AG04449 (cell line): ENCODE results near the gene PELI3.

Experiments
- CTCF ChIA-PET: fragments of 350-600 bp; formaldehyde crosslinking; extraction: SDS; loops from one replicate; lab custom pipeline; 2021; ENCODE audit warnings: antibody characterized with exemption; lab: Yijun Ruan, JAX
- POLR2A ChIA-PET: fragments of 400-600, 350-600 bp; formaldehyde crosslinking; extraction: SDS; loops from one replicate; lab custom pipeline; 2020; ENCODE audit warnings: antibody characterized with exemption, inconsistent platforms; lab: Yijun Ruan, JAX
- DNase-seq: peaks from one replicate; pipeline ENCODE4 v3.0.0-alpha.2; 2010; ENCODE audit warnings: low read depth, low spot score
- H3K4me3 ChIP-seq: 2 replicates; pipeline ENCODE4 v1.5.1; 2011; ENCODE audit warnings: low read depth, mild to moderate bottlenecking, control low read depth, low read length
- CTCF ChIP-seq: IDR thresholded peaks from one replicate; pipeline ENCODE4 v1.5.1; 2011; ENCODE audit warnings: mild to moderate bottlenecking, moderate library complexity, low read length, control low read depth, inconsistent platforms; ENCODE audit not compliant: insufficient read depth; ENCODE audit errors: missing control alignments

Gene PELI3

GRCh38 chr11:66479394-66480116 lies 12.8 kb downstream of the PELI3 start:
- CTCF ChIA-PET = interaction anchor here (0.6 to 5.8 kb wide), 12 partner anchors 10 to 199 kb away, joined by 3 to 66 read pairs (median 4); partner anchors contain the start of genes PELI3 and RBM4B

GRCh38 chr11:66480117-66480938 lies 13.6 kb downstream of the PELI3 start, which contains the start of gene DPP3:
TSS of gene DPP3 (plus strand) at chr11:66480434. CDS start at chr11:66482201, 1,767 bp downstream.
- H3K4me3 ChIP-seq = peak within 1 kb of the TSS; percentile 86
- peak; percentile 73 for DNase-seq
- CTCF ChIA-PET = interaction anchor here (0.6 to 5.8 kb wide), 8 partner anchors 11 to 198 kb away, joined by 3 to 66 read pairs (median 5); partner anchors contain the start of gene PELI3
- TF ChIP-seq CTCF = no peak
- POLR2A ChIA-PET = interaction anchor here (0.6 to 1.7 kb wide), 11 partner anchors 9 to 198 kb away, joined by 3 to 9 read pairs (median 5); partner anchors contain the start of genes BBS1, NPAS4, PELI3 and RBM4B

More at GRCh38 chr11:66479394-66480116, 12.8 kb downstream of the PELI3 start:
- no peak for TF ChIP-seq CTCF
- DNase-seq = no peak
- POLR2A ChIA-PET = interaction anchor here (0.9 to 1.7 kb wide), 9 partner anchors 9 to 199 kb away, joined by 3 to 9 read pairs (median 5); partner anchors contain the start of genes BBS1, PELI3 and RBM4B
- H3K4me3 ChIP-seq = peak overlapping the region; percentile 86

- POLR2A ChIA-PET = no interaction called here
- H3K4me3 ChIP-seq = no peak overlapping the region
- DNase-seq = no peak
- CTCF ChIA-PET = interaction anchor here (1.2 kb wide), 1 partner anchor 76 kb away, joined by 3 read pairs; no protein-coding TSS in a partner anchor
- TF ChIP-seq CTCF = no peak
These were observed 18.2 kb downstream of the PELI3 start for GRCh38 chr11:66484806-66485380.

- no peak overlapping the region for H3K4me3 ChIP-seq
- ChIA-PET CTCF (no interaction called here), POLR2A (no interaction called here)
- TF ChIP-seq CTCF = no peak
- DNase-seq = no peak
These were observed 22.3 kb downstream of the PELI3 start for GRCh38 chr11:66488957-66489356.

GRCh38 chr11:66489636-66490035 lies 22.9 kb downstream of the PELI3 start:
- TF ChIP-seq CTCF = no peak
- CTCF ChIA-PET = interaction anchor here (1.4 kb wide), 1 partner anchor 20 kb away, joined by 4 read pairs; no protein-coding TSS in a partner anchor
- no peak overlapping the region for H3K4me3 ChIP-seq
- POLR2A ChIA-PET = interaction anchor here (0.5 kb wide), 1 partner anchor 142 kb away, joined by 3 read pairs; no protein-coding TSS in a partner anchor
- DNase-seq = no peak
